Measurements from ENCODE around the gene FOXD4L6.
"Not testable (repeated sequence)": the region's sequence is repeated elsewhere in the genome, so short reads cannot be mapped to it uniquely, and the experiment has no call there.

DNA sequence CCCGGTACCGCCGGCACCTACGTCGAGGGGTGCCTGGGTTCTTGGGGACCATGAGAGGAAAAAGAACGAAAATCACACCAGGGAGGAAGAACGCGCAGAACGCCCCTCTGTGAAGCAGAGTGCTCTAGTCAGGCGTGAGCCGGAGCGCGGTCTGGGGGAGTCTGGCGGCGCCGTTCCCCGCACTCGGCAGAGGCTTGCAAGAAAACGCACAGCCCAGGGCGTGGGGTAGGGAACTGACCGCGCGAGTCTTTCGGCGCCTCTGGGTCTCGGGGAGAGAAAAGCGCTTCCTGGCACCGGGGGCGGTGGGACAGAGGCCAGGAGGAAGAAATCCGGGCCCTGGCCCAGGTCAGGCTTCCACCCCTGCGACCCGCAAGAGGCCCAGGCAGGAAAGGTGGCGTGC is 4.7 kb downstream of the FOXD4L6 start:
- TF ChIP-seq CTCF (IDR thresholded peaks at IDR 0.05; ENCODE audit: low read depth, low read length, missing input control); RAD21 (IDR thresholded peaks at IDR 0.05); JUND (IDR thresholded peaks at IDR 0.05); ATF3 (IDR thresholded peaks at IDR 0.05); REST (IDR thresholded peaks at IDR 0.05); HNF4A (conservative IDR thresholded peaks at IDR 0.05): not testable (repeated sequence)

Data from liver (tissue), 3 donors.